GM12891 (cell line): ENCODE measurements around the gene SSH2.

Experiments
- POLR2A ChIP-seq: IDR thresholded peaks from 2 replicates; pipeline ENCODE4 v1.6.1; 2011; ENCODE audit warnings: low read depth, low read length, control low read depth
- POLR2AphosphoS5 ChIP-seq: IDR thresholded peaks from 2 replicates; pipeline ENCODE4 v1.6.1; 2011; ENCODE audit warnings: low read depth, low read length, control low read depth
- SPI1 ChIP-seq: IDR thresholded peaks from 2 replicates; pipeline ENCODE4 v1.6.1; 2011; ENCODE audit warnings: low read depth, low read length, control low read depth

DNA sequence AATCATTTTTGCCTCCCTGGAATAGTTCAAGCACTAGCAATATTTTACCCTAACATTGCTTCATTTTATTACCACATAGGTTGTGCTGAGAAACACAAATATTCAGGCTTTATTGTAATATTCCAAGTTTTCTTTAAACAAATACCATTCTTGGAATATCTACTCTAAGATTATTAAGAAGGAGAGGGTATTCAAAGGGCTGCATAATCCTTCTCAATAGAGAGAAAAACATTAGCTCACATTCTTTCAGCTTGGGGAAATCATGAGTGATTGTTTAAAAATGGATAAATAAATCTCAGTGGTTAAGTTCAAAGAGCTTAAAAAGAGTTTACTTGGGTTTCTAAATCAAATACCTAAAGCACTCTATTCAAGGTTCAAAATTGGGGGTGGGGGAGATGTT, 195.4 kb downstream of the SSH2 start:
- no peak for TF ChIP-seq POLR2A
- no peak for TF ChIP-seq POLR2AphosphoS5
- no peak for TF ChIP-seq SPI1
